ENCODE measurements around the gene SNAPC4. TPM values are rescaled to one million over a fixed set of nuclear protein-coding genes. Genes with fewer than 3 reads are reported as not detected.

The SNAPC4 gene, protein sequence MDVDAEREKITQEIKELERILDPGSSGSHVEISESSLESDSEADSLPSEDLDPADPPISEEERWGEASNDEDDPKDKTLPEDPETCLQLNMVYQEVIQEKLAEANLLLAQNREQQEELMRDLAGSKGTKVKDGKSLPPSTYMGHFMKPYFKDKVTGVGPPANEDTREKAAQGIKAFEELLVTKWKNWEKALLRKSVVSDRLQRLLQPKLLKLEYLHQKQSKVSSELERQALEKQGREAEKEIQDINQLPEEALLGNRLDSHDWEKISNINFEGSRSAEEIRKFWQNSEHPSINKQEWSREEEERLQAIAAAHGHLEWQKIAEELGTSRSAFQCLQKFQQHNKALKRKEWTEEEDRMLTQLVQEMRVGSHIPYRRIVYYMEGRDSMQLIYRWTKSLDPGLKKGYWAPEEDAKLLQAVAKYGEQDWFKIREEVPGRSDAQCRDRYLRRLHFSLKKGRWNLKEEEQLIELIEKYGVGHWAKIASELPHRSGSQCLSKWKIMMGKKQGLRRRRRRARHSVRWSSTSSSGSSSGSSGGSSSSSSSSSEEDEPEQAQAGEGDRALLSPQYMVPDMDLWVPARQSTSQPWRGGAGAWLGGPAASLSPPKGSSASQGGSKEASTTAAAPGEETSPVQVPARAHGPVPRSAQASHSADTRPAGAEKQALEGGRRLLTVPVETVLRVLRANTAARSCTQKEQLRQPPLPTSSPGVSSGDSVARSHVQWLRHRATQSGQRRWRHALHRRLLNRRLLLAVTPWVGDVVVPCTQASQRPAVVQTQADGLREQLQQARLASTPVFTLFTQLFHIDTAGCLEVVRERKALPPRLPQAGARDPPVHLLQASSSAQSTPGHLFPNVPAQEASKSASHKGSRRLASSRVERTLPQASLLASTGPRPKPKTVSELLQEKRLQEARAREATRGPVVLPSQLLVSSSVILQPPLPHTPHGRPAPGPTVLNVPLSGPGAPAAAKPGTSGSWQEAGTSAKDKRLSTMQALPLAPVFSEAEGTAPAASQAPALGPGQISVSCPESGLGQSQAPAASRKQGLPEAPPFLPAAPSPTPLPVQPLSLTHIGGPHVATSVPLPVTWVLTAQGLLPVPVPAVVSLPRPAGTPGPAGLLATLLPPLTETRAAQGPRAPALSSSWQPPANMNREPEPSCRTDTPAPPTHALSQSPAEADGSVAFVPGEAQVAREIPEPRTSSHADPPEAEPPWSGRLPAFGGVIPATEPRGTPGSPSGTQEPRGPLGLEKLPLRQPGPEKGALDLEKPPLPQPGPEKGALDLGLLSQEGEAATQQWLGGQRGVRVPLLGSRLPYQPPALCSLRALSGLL (N-terminal part only)
- 6.1 and 6.3 TPM in 2 replicates for total RNA-seq

DNA sequence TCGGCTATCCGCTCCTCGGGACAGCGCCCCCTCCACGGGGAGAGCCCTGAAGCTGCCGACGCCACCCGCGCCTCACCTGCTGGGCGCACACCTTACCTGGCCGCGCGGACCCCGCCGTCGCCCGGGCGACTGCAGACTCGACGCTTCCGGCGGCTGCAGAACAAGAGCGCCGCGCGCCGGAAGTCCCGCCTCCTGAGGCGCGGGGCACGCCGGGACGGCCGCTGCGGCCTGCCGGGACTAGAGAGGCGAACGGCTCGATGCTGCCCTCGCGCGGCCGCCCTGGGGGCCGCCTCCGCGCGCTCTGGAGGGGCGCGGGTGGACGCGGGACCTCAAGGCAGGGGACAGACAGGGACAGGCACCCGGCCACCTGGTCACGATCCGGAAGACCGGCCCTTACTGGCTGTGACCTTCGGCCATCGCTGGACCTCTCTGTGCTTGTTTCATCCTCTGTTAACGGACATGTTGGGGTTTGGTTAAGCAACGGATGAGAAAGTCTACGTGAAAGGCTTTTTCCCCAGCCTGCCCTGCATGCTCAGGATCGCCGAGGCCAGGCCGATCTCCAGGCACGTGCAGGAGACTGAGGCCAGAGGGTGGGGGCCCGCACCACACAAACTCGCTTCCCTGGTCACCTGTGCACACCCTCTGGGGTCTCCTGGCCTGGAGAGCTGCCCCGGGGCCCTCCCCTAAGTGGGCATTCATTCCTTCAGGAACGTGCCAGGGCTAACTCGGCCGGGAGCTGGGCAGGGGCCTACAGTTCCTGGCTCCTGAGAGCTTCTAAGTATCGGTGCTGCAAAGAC, at the start of gene SNAPC4:
SNAPC4 (minus strand) TSS at position 133 of the 797 bp plus-strand sequence. CDS start 1,742 bp downstream, outside the sequence.

GRCh38 chr9:136439481-136440408, 39.8 kb upstream of the SNAPC4 start, which contains the start of gene INPP5E:
INPP5E (minus strand) TSS chr9:136439845; CDS start chr9:136439419, 426 bp downstream.

GRCh38 chr9:136410500-136411287, 10.7 kb upstream of the SNAPC4 start, which contains the start of the genes ENTR1 and PMPCA:
ENTR1 (minus strand) TSS chr9:136410614; CDS start chr9:136410397, 217 bp downstream.
PMPCA (plus strand) TSS chr9:136410658; CDS start chr9:136410669, 11 bp downstream.

GRCh38 chr9:136373300-136374182, 26.4 kb downstream of the SNAPC4 start, which contains the start of gene CARD9:
CARD9 (minus strand) TSS chr9:136373669; CDS start chr9:136372078, 1,591 bp downstream.

DNA sequence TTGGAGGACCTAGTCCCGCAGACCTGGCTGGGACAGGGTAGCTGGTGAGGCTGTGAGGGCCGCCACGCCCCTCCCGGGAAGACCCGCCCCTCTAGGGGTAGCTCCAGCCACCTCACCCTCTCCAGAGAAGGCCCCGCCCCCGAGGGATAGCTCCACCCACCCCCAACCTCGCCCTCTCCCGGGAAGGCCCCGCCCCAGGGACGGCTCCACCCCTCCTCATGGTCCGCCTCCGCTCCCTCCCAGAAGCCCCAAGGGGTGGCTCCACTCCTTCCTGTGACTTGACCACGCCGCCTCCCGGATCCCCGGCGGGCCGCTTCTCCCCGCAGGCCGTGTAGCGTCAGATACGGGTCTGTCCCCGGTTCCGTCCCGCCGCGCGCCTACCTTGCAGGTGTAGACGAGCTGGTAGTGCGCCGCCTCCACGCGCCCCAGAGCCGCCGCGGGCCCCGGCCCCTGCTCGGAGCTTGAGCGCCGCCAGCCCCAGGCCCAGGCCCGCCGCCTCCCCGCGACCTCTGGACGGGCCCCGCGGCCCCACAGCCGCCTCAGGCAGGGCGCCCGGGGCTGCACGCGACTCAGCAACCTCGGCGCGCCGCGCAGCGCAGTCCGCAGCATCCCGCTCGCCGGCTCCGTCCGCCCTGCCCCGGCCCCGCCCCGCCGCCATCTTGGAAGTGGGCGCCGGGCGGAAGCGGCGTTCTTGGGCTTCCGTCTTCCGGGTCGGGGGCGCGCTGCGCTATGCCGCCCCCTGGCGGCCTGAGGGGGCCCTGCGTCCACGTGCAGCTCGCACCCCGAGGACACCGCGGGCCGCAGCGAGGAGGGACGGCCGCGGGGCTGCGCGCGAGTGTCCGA, 36.6 kb downstream of the SNAPC4 start, which contains the start of gene DNLZ:
DNLZ (minus strand) TSS at position 639 of the 843 bp plus-strand sequence; CDS start at position 609, 30 bp downstream.

Other genes starting within 250 kb of the SNAPC4 start
- gene LHX3, start 195.0 kb downstream of the SNAPC4 start, total RNA-seq: not detected in 2 replicates
- gene QSOX2, start 154.4 kb downstream of the SNAPC4 start, total RNA-seq: 11.3 and 11.8 TPM in 2 replicates
- gene CCDC187, start 96.1 kb downstream of the SNAPC4 start, total RNA-seq: not detected in 2 replicates
- gene GPSM1, start 72.6 kb downstream of the SNAPC4 start, total RNA-seq: 41.1 and 50.1 TPM in 2 replicates
- 34.6 and 37.6 TPM in 2 replicates for gene DNLZ, start 36.4 kb downstream of the SNAPC4 start, total RNA-seq
- 1.5 and 4.3 TPM in 2 replicates for gene CARD9, start 26.5 kb downstream of the SNAPC4 start, total RNA-seq
- gene ENTR1, start 10.4 kb upstream of the SNAPC4 start, total RNA-seq: 31.6 and 40.7 TPM in 2 replicates
- 47.2 and 48.3 TPM in 2 replicates for gene PMPCA, start 10.5 kb upstream of the SNAPC4 start, total RNA-seq
- 11.2 and 15.9 TPM in 2 replicates for gene INPP5E, start 39.7 kb upstream of the SNAPC4 start, total RNA-seq
- gene SEC16A, start 82.9 kb upstream of the SNAPC4 start, total RNA-seq: 40.7 and 46.1 TPM in 2 replicates
- gene NOTCH1, start 145.9 kb upstream of the SNAPC4 start, total RNA-seq: 9.4 and 13.8 TPM in 2 replicates

Data from pericardium fibroblast (primary cell).